Gastroesophageal sphincter (tissue), 4 donors: ENCODE results near the gene EIF4EBP2. TPM values are rescaled to one million over a fixed set of nuclear protein-coding genes. Genes with fewer than 3 reads are reported as not detected.

Experiments
- ATAC-seq: fragments of 150-250 bp; one replicate; pipeline ENCODE4 v1.9.1; 2016; ENCODE audit warnings: mild to moderate bottlenecking, moderate library complexity
- H3K27ac ChIP-seq, 4 donors: fragments of 200-600 bp; sonication (generic) in 3 of 4; 1 replicate in 3 of 4; 2 replicates in 1 of 4; pipeline ENCODE4 v1.5.1; 2016 to 2019
- H3K27me3 ChIP-seq: fragments of 200-600 bp; sonication (generic); one replicate; pipeline ENCODE4 v1.5.1; 2019
- H3K36me3 ChIP-seq, 2 donors: fragments of 200-600 bp; sonication (generic); one replicate each; pipeline ENCODE4 v1.5.1; 2019; ENCODE audit warnings: control low read depth in 1 of 2
- H3K4me1 ChIP-seq, 3 donors: fragments of 200-600 bp; sonication (generic); 1 replicate in 2 of 3; 2 replicates in 1 of 3; pipeline ENCODE4 v1.5.1; 2016 to 2019; ENCODE audit warnings: control low read depth in 2 of 3
- H3K4me3 ChIP-seq, 2 donors: fragments of 200-600 bp; sonication (generic); one replicate each; pipeline ENCODE4 v1.5.1; 2019; ENCODE audit warnings: mild to moderate bottlenecking in 1 of 2, moderate library complexity in 1 of 2
- H3K9me3 ChIP-seq, 3 donors: fragments of 200-600 bp; sonication (generic); one replicate each; pipeline ENCODE4 v1.5.1; 2017 to 2019; ENCODE audit warnings: control low read depth in 2 of 3
- EP300 ChIP-seq: sonication (generic); formaldehyde crosslinking; IDR thresholded peaks from one replicate; pipeline ENCODE4 v1.6.1; 2017; ENCODE audit warnings: antibody characterized with exemption, mild to moderate bottlenecking
- POLR2A ChIP-seq, 2 donors: fragments of 450-650 bp; IDR thresholded peaks; one replicate each; pipeline ENCODE4 v1.6.1; 2017; ENCODE audit warnings: antibody characterized with exemption in 2 of 2, mild to moderate bottlenecking in 2 of 2, moderate library complexity in 1 of 2
- POLR2AphosphoS5 ChIP-seq: sonication (generic); formaldehyde crosslinking; IDR thresholded peaks from one replicate; pipeline ENCODE4 v1.6.1; 2017; ENCODE audit warnings: antibody characterized with exemption
- WGBS, 2 donors: methylation state at CpG; one replicate each; pipeline ENCODE4 v1.1.5; 2018; ENCODE audit warnings: low coverage in 1 of 2; 5-methylcytosine and 5-hydroxymethylcytosine counted together
- total RNA-seq, 4 donors: library from RNA; depleted of rRNA; stranded (reverse); fragments of >200 nt; gene quantifications; one replicate each; pipeline ENCODE4 v1.1.0, GENCODE V29; 2016
- TF ChIP-seq, protein P1 (sequence below), 4 experiments: fragments of 200-600 bp in 2 of 4; fragments of 450-650 bp in 2 of 4; sonication (generic) in 1 of 4; IDR thresholded peaks; one replicate each; pipeline ENCODE4 v1.5.1; 2017 to 2019; ENCODE audit warnings: antibody characterized with exemption in 4 of 4, mild to moderate bottlenecking in 2 of 4, moderate library complexity in 2 of 4

EIF4EBP2 gene
- total RNA-seq, 4 donors from 2014 or later, result 83.8 to 93.7 (median 90.6) TPM

DNA sequence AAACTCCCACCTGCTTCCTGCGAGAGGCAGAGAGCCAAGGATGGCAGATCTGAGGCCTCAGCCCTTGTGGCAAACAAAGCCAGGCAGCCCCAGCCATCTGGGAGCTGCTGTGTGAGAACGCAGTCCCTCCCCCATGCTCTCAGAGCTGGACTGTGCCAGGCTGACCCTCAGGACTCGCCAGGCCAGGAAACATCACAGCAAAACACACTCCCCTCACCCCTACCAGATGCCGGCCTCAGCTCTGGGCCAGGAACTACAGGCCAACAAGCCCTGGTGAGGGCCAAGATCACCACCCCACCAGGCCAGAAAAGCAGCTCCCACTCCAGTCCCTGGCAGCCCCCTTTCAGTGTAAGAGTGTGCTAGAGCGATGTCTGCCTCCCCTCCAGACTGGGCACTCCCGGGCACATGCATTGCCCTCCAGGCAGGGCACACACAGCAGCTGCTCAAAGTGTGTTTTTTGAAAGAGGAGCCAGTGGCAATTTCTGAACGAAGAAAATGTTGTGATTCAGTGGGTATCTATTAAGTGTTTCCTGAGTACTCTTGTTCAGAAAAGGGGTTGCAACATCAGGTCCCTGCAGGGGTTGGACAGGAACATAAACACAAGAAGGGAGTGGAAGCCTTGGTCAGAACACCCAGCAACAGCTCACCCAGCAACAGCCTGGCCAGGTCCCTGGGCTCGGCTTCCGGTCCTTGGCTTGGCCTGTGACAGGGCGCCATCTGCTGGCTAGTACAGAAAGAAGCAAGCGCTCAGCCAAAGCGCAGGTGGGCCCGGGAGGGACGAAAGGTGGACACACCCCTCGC lies 39.8 kb upstream of the EIF4EBP2 start:
- Histone ChIP-seq H3K27ac (peak overlapping the region; percentile 74 to 91 (median 86)), H3K36me3 (no peaks in the 10 kb centered on the region), H3K4me3 (peak overlapping the region in 1 of 2 donors; percentile 32), H3K9me3 (no peaks in the 10 kb centered on the region), H3K27me3 (no peaks in the 10 kb centered on the region), H3K4me1 (peaks cover 0 to 20% (median 8%) of the 10 kb centered on the region in 3 donors)
- 0% methylated on average over 9 of the region's 15 CpGs; no CpG with 5 or more reads in 1 of the 2 donors for WGBS, 2 donors
- peak; percentile 77 for TF ChIP-seq POLR2AphosphoS5
- no peak for TF ChIP-seq EP300
- no peak for TF ChIP-seq POLR2A (IDR thresholded peaks at IDR 0.05)
- TF ChIP-seq, protein P1, sequence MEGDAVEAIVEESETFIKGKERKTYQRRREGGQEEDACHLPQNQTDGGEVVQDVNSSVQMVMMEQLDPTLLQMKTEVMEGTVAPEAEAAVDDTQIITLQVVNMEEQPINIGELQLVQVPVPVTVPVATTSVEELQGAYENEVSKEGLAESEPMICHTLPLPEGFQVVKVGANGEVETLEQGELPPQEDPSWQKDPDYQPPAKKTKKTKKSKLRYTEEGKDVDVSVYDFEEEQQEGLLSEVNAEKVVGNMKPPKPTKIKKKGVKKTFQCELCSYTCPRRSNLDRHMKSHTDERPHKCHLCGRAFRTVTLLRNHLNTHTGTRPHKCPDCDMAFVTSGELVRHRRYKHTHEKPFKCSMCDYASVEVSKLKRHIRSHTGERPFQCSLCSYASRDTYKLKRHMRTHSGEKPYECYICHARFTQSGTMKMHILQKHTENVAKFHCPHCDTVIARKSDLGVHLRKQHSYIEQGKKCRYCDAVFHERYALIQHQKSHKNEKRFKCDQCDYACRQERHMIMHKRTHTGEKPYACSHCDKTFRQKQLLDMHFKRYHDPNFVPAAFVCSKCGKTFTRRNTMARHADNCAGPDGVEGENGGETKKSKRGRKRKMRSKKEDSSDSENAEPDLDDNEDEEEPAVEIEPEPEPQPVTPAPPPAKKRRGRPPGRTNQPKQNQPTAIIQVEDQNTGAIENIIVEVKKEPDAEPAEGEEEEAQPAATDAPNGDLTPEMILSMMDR (IDR thresholded peaks at IDR 0.05), result peak; percentile 64 to 97 (median 96)
- peak; percentile 99 for ATAC-seq

DNA sequence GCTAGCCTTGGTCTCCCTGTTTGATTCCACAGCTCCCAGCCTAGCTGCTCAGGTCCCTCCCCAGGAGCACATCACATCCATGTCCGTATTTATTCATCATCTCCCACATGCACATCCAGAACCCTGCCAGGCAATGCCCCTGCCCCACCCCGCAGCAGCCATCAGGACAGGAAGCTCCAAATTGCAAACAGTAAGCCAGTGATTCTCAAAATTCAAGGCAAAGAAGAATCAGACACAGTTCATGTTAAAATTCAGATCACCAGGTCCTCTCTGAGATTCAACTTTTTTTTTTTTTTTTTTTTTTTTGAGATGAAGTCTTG lies 39.2 kb upstream of the EIF4EBP2 start:
- WGBS, 2 donors, result 15 to 25% methylated on average over 2 of the region's 2 CpGs
- Histone ChIP-seq H3K27me3 (no peaks in the 10 kb centered on the region), H3K4me1 (peaks cover 0 to 20% (median 8%) of the 10 kb centered on the region in 3 donors), H3K4me3 (no peak overlapping the region), H3K9me3 (no peaks in the 10 kb centered on the region), H3K36me3 (no peaks in the 10 kb centered on the region), H3K27ac (peak overlapping the region in 1 of 4 donors; percentile 86)
- no peak for ATAC-seq
- TF ChIP-seq POLR2AphosphoS5 (no peak), EP300 (no peak), POLR2A (IDR thresholded peaks at IDR 0.05) (no peak)
- TF ChIP-seq, protein P1 (IDR thresholded peaks at IDR 0.05), result peak in 1 of 4 experiments; percentile 21

DNA sequence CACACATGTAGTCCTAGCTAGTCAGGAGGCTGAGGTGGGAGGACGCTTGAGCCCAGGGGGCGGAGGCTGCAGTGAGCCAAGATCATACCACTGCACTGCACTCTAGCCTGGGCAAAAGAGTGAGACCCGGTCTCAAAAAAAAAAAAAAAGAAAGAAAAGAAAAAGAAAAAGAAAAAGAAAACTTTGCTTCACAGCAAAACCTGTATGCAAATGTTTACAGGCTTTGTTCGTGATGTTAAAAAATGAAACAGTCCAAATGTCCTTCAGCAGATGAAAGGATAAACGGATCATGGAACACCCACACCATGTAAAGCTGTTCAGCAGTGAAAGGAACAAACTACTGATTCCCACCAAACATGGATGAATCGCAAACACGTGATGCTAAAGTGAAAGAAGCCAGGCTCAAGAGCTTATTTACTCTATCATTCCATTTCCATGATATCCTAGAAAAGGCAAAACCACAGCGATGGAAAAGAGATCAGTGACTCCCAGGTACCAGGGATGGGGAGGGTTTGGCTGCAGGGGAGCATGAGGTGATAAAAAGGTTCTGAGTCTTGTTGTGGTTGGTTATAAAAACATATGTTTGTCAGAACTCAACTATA lies 36.6 kb upstream of the EIF4EBP2 start:
- ATAC-seq, result no peak
- Histone ChIP-seq H3K4me3 (no peak overlapping the region), H3K27me3 (no peaks in the 10 kb centered on the region), H3K4me1 (peaks cover 0 to 20% (median 8%) of the 10 kb centered on the region in 3 donors), H3K27ac (peak overlapping the region in 3 of 4 donors; percentile 24 to 50 (median 41)), H3K36me3 (peaks cover 0 to 8% of the 10 kb centered on the region in 2 donors), H3K9me3 (no peaks in the 10 kb centered on the region)
- TF ChIP-seq POLR2AphosphoS5 (peak; percentile 61), POLR2A (IDR thresholded peaks at IDR 0.05) (no peak)
- 42 to 62% methylated on average over 6 to 8 of the region's 8 CpGs for WGBS, 2 donors

DNA sequence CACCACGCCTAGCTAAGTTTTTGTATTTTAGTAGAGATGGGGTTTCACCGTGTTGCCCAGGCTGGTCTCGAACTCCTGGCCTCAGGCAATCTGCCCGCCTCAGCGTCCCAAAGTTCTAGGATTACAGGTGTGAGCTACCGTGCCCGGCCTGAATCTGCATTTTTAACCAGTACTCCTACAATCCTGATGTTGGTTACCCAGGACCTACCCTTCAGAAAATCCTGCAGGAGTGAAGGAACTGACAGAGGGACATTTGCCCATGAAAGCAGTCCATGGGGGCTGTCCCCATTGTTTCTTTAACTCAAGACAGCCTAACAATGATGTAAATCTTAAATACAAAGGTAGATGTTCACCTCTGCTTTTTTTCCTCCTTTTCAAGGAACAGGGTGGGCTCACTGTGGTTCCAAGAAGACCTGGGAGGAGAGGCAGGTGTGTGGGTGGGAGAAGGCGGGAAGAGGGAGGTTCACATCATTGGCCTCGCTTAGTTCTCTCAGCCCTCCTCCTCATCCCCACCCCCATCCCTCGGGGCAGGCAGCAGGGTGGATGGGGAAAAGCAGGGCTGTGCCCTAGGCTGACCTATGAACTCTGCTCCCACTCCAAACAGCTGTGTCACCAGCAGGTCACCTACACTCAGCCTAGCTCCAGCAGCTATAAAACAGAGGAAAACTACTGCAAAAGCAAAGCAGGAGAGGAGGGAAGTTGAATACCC lies 35.0 kb upstream of the EIF4EBP2 start:
- H3K4me3 ChIP-seq, result no peak overlapping the region
- 78 to 97% methylated on average over 3 to 4 of the region's 10 CpGs for WGBS, 2 donors

More for the DNA sequence above, 35.0 kb upstream of the EIF4EBP2 start:
- ATAC-seq, result no peak
- Histone ChIP-seq H3K4me1 (peaks cover 0 to 11% (median 3%) of the 10 kb centered on the region in 3 donors), H3K36me3 (peaks cover 0 to 8% of the 10 kb centered on the region in 2 donors), H3K27me3 (no peaks in the 10 kb centered on the region), H3K27ac (no peak overlapping the region), H3K9me3 (no peaks in the 10 kb centered on the region)
- no peak for TF ChIP-seq POLR2AphosphoS5
- no peak for TF ChIP-seq EP300
- TF ChIP-seq POLR2A (IDR thresholded peaks at IDR 0.05), result no peak
- TF ChIP-seq, protein P1 (IDR thresholded peaks at IDR 0.05), result no peak
